ENCODE results near the gene DAP.

Gene DAP

GRCh38 chr5:10708189-10708944 lies 52.7 kb downstream of the DAP start:
- no peak for FAIRE-seq

DNA sequence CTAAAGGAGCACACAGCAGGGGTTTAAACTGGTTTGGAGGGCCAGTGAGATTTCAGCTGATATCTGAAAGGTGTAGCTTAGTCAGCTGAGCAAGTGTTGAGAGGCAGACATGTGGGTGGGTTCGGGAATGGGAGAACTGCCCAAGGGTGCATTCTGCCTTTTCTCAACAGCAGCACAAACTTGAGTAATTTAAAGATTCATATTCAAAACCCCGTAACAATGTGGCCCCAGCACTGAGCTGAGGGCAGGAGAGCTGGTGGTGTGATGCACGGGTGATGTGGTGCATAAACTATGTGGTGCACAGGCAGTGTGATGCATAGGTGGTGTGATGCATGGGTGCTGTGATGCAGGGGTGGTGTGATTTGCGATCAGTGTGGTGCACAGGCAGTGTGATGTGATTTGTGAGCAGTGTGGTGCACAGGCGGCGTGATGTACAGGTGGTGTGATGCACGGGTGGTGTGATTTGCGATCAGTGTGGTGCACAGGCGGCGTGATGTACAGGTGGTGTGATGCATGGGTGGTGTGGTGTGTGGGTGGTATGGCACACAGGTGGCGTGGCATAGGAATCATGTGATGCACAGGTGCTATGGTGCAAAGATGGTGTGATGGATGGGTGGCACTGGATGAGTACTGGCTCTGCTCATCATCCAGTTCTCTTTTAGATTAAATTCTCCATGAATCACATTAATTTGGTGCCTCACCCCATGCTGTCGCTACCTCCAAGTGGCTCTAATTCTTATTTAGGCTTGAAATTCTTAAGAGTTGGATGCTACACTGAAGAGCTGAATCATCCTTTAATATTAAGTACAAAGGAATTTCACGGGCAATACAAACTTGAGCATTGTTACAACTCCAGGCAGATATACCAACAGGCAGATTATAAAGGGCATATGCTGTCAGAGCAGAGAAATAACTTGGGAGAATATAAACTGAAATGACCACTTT lies 53.6 kb downstream of the DAP start:
- FAIRE-seq, result no peak

DNA sequence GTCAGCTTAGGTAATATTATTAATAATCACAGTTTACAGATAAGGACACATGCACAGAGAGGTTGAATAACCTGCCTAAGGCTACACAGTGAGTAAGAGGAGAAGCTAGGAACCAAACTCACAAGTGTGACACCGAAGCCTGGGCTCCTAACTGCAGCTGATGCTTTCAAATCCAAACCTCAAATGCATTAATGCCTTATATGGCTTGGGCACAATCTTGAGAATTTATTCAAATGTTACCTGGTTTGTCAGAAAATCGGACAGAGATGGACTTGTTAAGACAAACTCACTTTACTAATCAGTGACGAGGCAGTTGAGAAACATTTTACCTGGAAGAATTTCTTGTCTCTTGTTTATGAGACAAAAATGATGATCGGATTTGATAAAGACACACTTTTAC lies 54.7 kb downstream of the DAP start:
- no peak for FAIRE-seq

DNA sequence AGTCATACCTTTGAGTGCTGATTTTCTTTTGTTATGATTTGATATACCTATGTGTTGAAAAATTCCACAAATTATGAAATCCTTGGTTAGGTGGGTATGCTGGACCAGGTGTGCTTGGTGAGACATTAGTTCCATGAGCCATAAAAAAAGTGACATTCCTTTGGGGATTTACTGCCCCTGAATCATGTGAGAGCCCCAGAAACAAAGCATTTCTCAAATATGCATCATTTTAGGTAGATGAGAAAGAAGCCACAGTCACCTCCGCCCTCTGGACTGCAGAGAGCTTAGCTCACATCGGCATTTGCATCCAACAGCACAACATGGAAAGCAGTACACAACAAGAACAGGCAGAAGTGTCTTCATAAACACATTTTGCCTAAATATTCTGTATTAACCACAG lies 55.3 kb downstream of the DAP start:
- FAIRE-seq, result no peak

GRCh38 chr5:10704949-10705621 lies 55.9 kb downstream of the DAP start:
- FAIRE-seq, result no peak

DNA sequence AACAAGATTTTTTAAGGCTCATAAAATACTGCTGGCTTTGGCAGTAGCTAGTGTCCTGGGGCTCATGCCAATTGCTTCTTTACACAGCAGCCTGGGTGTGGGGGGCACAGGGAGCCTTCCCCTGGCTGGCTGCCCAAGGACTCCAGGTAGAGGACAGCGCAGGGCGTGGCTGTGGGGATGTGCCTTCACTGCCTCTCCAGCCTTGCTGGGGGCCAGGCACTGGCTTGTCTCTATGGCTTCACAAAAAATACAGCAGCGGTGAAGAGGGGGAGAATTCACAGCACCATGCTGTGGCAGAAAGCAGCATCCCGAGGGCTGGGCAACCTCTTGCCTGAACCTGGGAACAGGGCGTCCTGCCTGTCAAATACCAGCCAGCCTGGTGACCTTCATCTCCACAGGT lies 57.4 kb downstream of the DAP start:
- no peak for FAIRE-seq

DNA sequence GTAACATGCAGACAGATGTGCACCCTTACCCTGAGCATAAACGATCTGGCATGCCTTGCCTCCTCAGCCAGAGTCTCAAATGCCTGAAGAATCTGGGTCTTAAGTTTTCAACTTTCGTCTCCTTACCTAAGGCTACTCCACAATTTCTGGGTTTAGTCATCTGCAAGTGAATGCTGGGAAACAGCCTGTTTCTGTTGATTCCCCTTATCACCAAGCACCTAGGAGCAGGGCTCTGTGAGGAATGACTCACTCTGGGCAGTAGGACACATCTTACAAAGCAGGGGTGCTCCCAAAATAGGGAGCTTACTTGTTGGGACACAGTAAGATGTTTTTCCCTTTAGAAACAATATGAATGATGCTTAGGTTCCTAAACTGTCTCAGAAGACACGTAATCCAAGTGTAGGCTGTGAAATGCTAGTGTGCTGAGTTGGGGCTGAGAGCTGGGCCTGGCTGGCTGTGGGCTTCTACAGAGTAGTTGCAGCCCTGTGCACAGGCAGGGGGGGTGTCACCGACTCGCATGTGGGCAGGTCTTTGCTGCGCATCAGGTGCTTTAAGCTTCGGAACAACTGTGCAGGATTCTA lies 58.0 kb downstream of the DAP start:
- no peak for FAIRE-seq

DNA sequence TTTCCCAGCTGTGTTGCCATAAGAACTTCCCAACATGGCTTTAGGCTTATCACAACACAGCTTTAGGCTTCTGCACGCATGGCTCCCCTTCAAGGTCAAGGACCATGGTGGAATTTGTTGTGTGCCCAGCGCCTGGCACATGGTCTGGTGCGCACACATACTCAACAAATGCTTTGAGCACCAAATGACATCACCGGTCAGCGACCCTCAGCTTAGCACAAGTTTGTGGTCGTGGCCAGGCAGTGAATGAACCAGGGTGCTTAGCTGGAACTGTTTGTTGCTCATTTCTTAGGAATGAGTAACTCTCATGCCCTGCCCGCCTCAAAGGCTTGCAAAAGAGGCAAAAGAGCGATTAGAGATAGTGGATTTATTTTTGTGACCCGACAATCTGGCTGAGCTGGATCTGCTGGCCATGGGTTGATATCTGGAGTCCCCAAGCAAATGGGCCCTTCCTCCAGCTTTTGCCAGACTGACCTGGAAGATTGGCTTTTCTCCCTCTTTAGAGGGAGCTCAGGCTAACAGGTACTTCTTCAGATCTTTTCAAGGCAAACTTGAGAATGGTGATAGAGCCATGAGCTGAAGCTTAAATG lies 58.9 kb downstream of the DAP start:
- FAIRE-seq, result no peak

DNA sequence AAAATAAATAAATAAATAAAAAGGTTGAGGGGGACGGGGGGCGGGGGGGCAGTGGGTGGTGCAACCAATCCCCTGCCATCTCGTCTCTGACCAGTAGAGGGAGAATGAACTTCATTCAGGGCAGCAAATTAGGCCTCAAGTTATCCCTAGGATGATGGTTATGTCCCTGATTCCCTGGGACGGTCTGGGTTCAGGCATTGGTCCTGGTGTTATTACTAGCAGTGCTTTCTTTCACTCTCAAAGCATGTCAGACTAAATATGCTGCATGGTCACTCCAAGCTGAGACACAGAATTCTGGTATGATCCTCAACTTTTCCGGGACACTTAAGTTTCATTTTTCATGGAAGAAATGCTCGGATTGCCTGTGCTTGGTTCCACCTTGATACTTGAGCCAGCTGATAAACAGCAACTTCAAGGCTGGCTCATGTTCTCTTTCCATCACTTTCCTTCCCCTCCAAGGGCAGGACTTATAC lies 59.4 kb downstream of the DAP start:
- FAIRE-seq, result no peak

DNA sequence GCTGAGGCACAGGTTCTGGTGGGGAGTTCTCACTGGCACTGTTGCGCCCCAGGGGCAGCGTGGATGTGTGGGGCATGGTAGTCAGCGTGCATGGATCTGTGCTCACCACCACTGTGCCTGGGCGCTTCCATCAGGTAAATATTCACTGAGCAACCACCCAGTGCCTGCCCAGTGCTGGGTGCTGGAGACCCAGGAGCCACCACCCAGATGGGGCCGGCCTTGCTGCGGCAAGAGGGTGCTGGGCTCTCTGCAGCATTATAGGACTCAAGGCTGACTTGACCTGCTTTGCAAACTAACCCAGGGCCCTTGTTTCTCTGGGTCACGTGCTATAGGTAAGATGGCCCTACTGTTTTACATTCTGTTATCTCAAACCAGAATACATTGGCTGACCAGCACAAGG lies 60.5 kb downstream of the DAP start:
- FAIRE-seq, result no peak

- FAIRE-seq, result no peak
These were observed 61.0 kb downstream of the DAP start for GRCh38 chr5:10699987-10700386.

- no peak for FAIRE-seq
These were observed 61.7 kb downstream of the DAP start for GRCh38 chr5:10699281-10699874.

GRCh38 chr5:10695759-10696543 lies 65.1 kb downstream of the DAP start:
- FAIRE-seq, result no peak

DNA sequence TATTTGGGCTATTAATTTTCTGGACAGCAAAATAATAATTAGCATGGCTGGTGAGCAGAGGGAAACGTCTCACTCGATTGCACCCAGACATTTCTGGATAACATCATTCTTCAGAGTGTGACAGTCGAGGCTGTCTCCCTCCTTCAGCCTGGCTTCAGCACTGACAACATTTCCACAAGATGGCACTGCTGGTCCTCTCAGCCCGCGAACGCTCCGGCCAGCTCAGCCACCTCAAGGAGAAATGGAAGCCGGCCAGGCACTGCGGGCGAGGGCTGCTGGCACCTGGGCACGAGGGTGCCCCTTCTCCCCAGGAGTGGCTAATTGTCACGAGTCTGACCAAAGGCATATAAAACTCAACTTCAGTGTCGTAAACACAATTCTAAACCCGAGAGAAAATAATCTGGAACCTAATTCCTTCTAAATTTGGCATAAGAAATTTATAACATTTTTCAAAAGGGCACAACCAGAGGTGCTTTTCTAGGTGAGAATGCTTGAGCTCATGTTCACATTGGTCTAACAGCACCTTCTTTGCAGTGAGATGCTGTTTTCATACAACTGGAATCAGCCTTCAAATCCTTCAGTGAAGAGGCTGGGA lies 65.9 kb downstream of the DAP start:
- FAIRE-seq, result no peak

GRCh38 chr5:10691826-10692785 lies 68.9 kb downstream of the DAP start:
- FAIRE-seq, result no peak

DNA sequence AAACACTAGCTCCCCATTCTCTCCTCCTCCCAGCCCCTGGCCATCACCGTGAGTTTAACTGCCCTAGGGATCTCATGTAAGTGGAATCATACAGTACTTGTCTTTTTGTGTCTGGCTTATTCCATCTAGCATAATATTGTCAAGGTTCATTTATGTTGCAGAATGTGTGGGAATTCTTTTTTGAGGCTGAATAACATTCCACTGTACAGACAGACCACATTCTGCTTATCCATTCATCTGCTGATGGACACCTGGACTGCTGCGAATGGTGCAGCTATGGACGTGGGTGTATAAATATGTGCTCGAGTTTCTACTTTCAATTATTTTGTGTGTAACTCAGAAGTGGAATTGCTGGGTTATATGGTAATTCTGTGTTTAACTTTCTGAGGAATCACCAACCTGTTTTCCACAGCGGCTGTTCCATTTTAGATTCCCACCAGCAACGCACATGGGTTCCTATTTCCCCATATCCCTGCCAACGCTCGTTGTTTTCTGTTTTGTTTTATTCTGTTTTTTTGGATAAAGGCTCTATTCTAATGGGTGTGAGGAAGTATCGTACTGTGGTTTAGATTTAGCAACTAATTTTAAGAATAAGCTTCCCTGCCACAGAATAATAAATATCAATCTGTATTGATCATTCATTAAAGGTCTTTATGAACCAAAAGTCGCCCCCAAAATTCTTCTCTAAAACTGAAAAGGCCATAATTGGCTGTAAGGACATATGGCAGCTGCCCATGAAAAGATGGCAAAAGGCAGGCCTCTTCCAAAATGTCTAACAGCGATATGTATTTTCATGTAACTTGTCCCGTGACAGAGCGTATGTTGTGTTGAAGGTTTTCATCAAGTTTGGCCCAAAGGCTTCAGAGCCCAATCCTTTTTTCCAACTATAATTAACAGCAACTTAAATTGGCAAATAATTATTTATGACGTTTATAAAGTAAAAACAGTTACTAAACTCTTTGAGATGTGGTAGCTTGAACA lies 70.3 kb downstream of the DAP start:
- no peak for FAIRE-seq

DNA sequence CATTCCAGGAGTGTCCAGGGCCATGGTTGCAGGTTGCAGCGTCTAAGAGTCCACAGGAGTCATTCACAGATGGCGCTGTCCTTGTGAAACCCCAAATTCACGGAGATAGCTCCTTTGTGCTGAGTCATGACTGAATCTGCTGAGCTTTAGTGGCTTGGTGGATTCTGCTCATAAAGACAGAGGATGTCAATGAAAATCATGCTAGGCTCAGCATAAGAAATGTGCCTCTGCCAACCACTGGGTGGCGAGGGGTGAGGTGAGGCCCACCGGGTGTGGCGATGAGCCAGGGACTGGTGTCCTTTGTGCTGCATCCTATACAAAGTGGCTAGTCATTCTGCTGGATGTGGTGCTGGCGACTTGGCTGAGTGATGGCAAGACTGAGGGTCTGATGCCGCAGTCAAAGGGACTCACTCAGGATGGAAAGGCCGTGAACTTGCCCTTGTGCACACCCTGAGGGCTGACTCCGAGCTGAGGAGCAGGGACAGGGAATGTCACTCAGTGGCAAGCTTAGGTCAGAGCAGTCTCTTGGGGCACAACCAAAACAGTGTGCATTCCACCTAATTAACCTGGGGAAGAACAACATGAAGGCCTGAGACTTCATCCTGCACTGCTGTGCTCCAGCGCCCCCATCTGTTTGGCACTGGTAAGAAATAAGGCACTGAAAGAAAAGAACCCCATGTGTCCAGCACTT lies 71.5 kb downstream of the DAP start:
- no peak for FAIRE-seq

All from endometrium (tissue), 2 donors.